ENCODE data around the gene NHP2. TPM values are rescaled to one million over a fixed set of nuclear protein-coding genes. Genes with fewer than 3 reads are reported as not detected.

Gene NHP2
- total RNA-seq, 1 experiment from 2014 or later = 221 TPM

DNA sequence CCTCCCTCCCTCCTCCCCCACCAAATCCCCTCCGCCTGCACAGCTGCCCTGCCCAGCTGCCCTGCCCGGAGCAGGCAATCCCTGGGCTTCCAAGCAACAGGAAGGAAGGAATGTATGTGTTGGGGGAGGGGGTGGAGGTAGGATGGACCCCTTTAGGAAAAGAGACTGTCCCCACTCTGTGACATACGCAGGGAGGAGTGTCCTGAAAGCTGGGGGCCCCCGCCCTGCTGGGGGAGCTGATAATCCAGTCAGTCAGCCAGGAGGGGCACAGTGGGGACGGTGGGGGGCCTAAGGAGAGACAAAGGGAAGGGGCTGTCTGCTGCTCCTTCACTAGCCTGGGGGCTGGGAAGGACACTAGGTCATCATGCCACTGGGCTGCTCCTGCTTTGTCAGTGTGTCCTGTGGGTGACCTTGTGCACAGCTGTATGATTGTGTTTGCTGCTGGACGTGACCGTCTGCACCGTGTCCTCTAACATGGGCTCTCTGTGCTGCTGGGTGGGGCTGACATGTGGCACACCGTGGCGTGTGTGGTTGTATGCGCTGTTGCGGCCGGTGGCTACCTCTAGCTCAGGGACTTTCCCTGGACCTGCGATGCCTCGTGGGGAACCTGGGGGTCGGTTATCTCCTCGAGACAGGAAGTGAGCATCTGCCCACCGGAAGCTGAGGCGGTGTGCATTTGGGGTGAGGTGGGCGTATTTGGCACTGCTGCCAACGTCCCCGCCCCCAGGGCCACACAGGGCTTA is 37.4 kb downstream of the NHP2 start:
- Histone ChIP-seq H3K27ac (no peak overlapping the region), H3K4me1 (replicated peaks; ENCODE audit: insufficient read depth) (peaks cover 19% of the 10 kb centered on the region), H2AFZ (no peak overlapping the region), H3K36me3 (ENCODE audit: low read depth) (no peaks in the 10 kb centered on the region), H3F3A (ENCODE audit: insufficient read depth, low read depth) (peaks cover 14% of the 10 kb centered on the region; the same call in 1 of the 2 replicates), H3K9me2 (ENCODE audit: insufficient read depth) (no peaks in the 10 kb centered on the region), H3K4me2 (no peak overlapping the region), H4K20me1 (ENCODE audit: insufficient read depth) (no peaks in the 10 kb centered on the region), H3K79me2 (ENCODE audit: low read depth) (no peaks in the 10 kb centered on the region; the same call in 1 of the 2 replicates), H3K9me3 (ENCODE audit: insufficient read depth, low read depth) (no peaks in the 10 kb centered on the region), H3K27me3 (ENCODE audit: insufficient read depth, low read depth) (no peaks in the 10 kb centered on the region), H3K4me3 (no peak overlapping the region)
- BruUV-seq (replicated peaks) = no TSS peak
- ChIA-PET POLR2A (ENCODE audit: unreplicated experiment) (no interaction called here), CTCF (no interaction called here)
- no peak for DNase-seq
- TF ChIP-seq CTCF (conservative IDR thresholded peaks at IDR 0.05) (no peak), EZH2 (IDR thresholded peaks at IDR 0.05; ENCODE audit: low read depth) (no peak)
- intact Hi-C loops (cut with micrococcal nuclease; ENCODE audit: unreplicated experiment) = no loop called here

DNA sequence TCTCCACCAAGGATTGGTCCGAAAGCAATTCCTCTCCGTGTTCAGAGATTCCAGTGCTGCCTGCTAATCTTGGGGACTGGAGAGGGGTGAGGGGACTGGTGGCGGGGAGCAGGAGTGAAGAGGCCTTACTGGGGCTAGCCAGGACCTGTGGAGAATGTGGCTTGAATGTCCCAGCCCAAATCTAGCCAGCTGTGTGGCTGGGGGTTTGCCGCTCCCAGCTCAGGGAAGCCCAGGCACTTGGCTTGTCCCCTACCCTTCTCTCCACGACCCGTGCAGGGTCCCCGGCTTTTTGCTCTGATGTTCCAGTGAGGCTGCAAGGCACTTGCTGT is 37.9 kb downstream of the NHP2 start:
- no peak overlapping the region for H3K4me3 ChIP-seq
- TF ChIP-seq CTCF (conservative IDR thresholded peaks at IDR 0.05) (no peak), EZH2 (IDR thresholded peaks at IDR 0.05; ENCODE audit: low read depth) (no peak)
- BruUV-seq (replicated peaks) = no TSS peak
- no peak overlapping the region for H3K27ac ChIP-seq
- H3K9me3 ChIP-seq (ENCODE audit: insufficient read depth, low read depth) = no peaks in the 10 kb centered on the region
- peaks cover 19% of the 10 kb centered on the region for H3K4me1 ChIP-seq (replicated peaks; ENCODE audit: insufficient read depth)
- CTCF ChIA-PET = no interaction called here
- no peak overlapping the region; the same call in 1 of the 2 replicates for H3K4me2 ChIP-seq
- H3K9me2 ChIP-seq (ENCODE audit: insufficient read depth) = no peaks in the 10 kb centered on the region
- H3K36me3 ChIP-seq (ENCODE audit: low read depth) = no peaks in the 10 kb centered on the region
- POLR2A ChIA-PET (ENCODE audit: unreplicated experiment) = no interaction called here
- H3K27me3 ChIP-seq (ENCODE audit: insufficient read depth, low read depth) = no peaks in the 10 kb centered on the region
- no peak for DNase-seq
- H3K79me2 ChIP-seq (ENCODE audit: low read depth) = no peaks in the 10 kb centered on the region; the same call in 1 of the 2 replicates
- H3F3A ChIP-seq (ENCODE audit: insufficient read depth, low read depth) = peaks cover 14% of the 10 kb centered on the region; the same call in 1 of the 2 replicates
- no peaks in the 10 kb centered on the region for H4K20me1 ChIP-seq (ENCODE audit: insufficient read depth)
- intact Hi-C loops (cut with micrococcal nuclease; ENCODE audit: unreplicated experiment) = no loop called here
- H2AFZ ChIP-seq = no peak overlapping the region

GRCh38 chr5:178115136-178115813 is 38.4 kb downstream of the NHP2 start:
- CTCF ChIA-PET = no interaction called here
- Histone ChIP-seq H3F3A (ENCODE audit: insufficient read depth, low read depth) (peaks cover 15% of the 10 kb centered on the region; the same call in 1 of the 2 replicates), H3K36me3 (ENCODE audit: low read depth) (no peaks in the 10 kb centered on the region), H2AFZ (no peak overlapping the region), H3K9me3 (ENCODE audit: insufficient read depth, low read depth) (no peaks in the 10 kb centered on the region), H3K4me2 (peak overlapping the region; percentile 75), H3K27ac (no peak overlapping the region), H3K9me2 (ENCODE audit: insufficient read depth) (no peaks in the 10 kb centered on the region), H3K4me3 (no peak overlapping the region), H3K4me1 (replicated peaks; ENCODE audit: insufficient read depth) (peaks cover 22% of the 10 kb centered on the region), H3K79me2 (ENCODE audit: low read depth) (no peaks in the 10 kb centered on the region; the same call in 1 of the 2 replicates), H3K27me3 (ENCODE audit: insufficient read depth, low read depth) (no peaks in the 10 kb centered on the region), H4K20me1 (ENCODE audit: insufficient read depth) (no peaks in the 10 kb centered on the region)
- intact Hi-C loops (cut with micrococcal nuclease; ENCODE audit: unreplicated experiment) = no loop called here
- BruUV-seq (replicated peaks) = no TSS peak
- DNase-seq = no peak
- TF ChIP-seq EZH2 (IDR thresholded peaks at IDR 0.05; ENCODE audit: low read depth) (no peak), CTCF (conservative IDR thresholded peaks at IDR 0.05) (no peak)
- POLR2A ChIA-PET (ENCODE audit: unreplicated experiment) = no interaction called here
